OCI-LY1 (cell line): ENCODE data around the gene DYRK1A.

Experiments used
- CTCF ChIP-seq: fragments of 200-600 bp; sonication (generic), shearing (Covaris generic); IDR thresholded peaks from 2 replicates; pipeline ENCODE4 v1.5.1; 2017; ENCODE audit warnings: mild to moderate bottlenecking, antibody characterized with exemption, low read length, moderate library complexity, mixed read lengths
- EZH2 ChIP-seq: fragments of 200-600 bp; sonication (generic), shearing (Covaris generic); IDR thresholded peaks from 2 replicates; pipeline ENCODE4 v1.8.0; 2017; ENCODE audit warnings: borderline replicate concordance, mixed run types, mild to moderate bottlenecking, antibody characterized with exemption, low read length, moderate library complexity, mixed read lengths

- TF ChIP-seq EZH2, result no peak
- TF ChIP-seq CTCF, result no peak
Observed at GRCh38 chr21:37414292-37415253, 48.0 kb downstream of the DYRK1A start.
